Left colon (tissue), 2 donors: ENCODE data around the gene CD2. TPM values are rescaled to one million over a fixed set of nuclear protein-coding genes. Genes with fewer than 3 reads are reported as not detected.
A peak's percentile ranks its signal among the peaks of the same experiment; 100 is the strongest.
"Not testable (repeated sequence)": the region's sequence is repeated elsewhere in the genome, so short reads cannot be mapped to it uniquely, and the experiment has no call there.

Source experiments
- ATAC-seq: fragments of 200-7000 bp; cut with Tn5 transposase; one replicate; pipeline ENCODE4 v1.9.1; 2020; ENCODE audit warnings: mild to moderate bottlenecking, moderate library complexity
- DNase-seq, 2 donors: peaks; one replicate each; pipeline ENCODE4 v3.0.0-alpha.2; 2020
- intact Hi-C, 2 donors: fragments of 100-400 bp; cut with DNase I in 1 of 2; cut with micrococcal nuclease in 1 of 2; formaldehyde crosslinking; loops; one replicate each; pipeline versions ENCODE4 v1.11.2 to v1.14.0; 2022; cut with DNase I, micrococcal nuclease
- total RNA-seq, 2 donors: library from RNA; stranded (reverse); fragmentation: NEBNext Ultra II Directional; extraction: Animal tissue kit (Norgen Biotek cat#: 25700); gene quantifications; one replicate each; pipeline ENCODE4 v1.2.1, GENCODE V29; 2021
- donor health status: DM: no; HTN: no; CAD: no.
- donor health status: DM: yes; HTN: yes; CAD: no.

CD2 gene
- total RNA-seq, 2 donors from 2014 or later = 2.9 to 3.5 TPM

DNA sequence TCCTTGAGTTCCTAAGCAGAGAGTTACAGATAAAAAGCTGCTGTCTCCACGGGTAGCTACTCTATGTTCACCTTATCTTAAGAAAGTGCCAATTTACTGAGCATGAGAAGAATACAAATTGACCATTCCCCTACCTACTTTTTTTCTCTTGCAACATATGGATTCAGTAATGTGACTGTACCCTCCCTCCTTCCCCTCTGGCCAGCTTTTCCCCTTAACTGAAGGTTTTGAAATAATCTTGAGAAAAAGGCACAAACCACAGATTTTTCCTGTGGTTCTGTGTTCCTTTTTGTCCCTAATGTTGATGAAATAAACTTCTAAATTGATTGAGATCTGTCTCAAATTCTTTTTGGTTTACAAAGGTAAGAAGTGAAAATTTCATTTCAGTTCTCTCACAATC is 2.6 kb upstream of the CD2 start:
- no peak for DNase-seq
- no peak for ATAC-seq
- intact Hi-C loops = no loop called here

- ATAC-seq (no peak), DNase-seq (no peak)
- intact Hi-C loops = no loop called here
Observed at GRCh38 chr1:116753312-116753711, 918 bp upstream of the CD2 start.

- intact Hi-C loops = no loop called here
Observed at GRCh38 chr1:116755066-116755465, 836 bp downstream of the CD2 start.

DNA sequence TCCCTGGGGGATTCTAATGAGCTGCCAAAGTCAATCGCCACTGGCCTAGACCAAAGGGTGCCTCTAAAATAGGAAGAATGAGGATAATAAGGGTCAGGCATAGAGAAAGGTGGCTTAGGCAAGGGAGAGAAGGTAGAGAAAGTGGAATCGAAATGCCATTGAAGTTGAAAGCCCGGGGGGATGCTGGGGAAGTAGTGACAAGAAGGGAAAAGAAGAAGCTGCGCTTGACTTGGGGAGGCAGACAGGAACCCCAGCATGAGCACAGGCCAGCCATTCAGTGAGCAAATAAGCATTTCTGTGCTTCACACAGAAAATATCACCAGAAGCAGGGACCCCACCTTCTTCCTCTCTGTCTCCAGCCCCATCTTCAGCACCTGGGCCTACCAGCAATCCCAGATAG is 1.5 kb downstream of the CD2 start:
- ATAC-seq = no peak
- DNase-seq = no peak
- intact Hi-C loops = no loop called here

More at GRCh38 chr1:116755066-116755465, 836 bp downstream of the CD2 start:
- ATAC-seq (no peak), DNase-seq (no peak)

DNA sequence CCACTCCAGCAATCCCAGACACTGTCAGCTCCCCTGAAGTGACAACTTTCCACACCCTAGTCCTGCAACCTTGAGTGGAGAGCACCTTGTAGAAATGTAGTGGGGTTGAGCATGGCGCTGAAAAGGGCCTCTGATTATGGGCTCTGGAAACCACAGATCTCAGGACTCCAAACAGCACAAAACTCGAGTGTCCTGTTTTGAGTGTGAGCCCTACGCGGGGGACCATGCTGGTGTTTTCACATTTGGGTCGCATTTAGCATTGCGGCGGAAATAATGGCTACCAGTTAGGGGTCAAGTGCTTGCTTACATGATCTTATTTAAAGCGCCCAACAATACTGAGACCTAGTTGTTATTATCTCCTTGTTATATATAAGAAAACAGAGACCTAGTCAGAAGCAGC is 1.9 kb downstream of the CD2 start:
- ATAC-seq, intact Hi-C loops, DNase-seq: not testable (repeated sequence)

DNA sequence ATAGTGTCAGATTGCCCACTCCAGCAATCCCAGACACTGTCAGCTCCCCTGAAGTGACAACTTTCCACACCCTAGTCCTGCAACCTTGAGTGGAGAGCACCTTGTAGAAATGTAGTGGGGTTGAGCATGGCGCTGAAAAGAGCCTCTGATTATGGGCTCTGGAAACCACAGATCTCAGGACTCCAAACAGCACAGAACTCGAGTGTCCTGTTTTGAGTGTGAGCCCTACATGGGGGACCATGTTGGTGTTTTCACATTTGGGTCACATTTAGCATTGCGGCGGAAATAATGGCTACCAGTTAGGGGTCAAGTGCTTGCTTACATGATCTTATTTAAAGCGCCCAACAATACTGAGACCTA is 4.2 kb downstream of the CD2 start:
- DNase-seq, ATAC-seq, intact Hi-C loops: not testable (repeated sequence)

- intact Hi-C loops = no loop called here
- DNase-seq = no peak
- no peak for ATAC-seq
Observed at GRCh38 chr1:116759636-116760035, 5.4 kb downstream of the CD2 start.

GRCh38 chr1:116760487-116760886 is 6.3 kb downstream of the CD2 start:
- DNase-seq (no peak), ATAC-seq (no peak)
- intact Hi-C loops = no loop called here

GRCh38 chr1:116760996-116761665 is 6.9 kb downstream of the CD2 start:
- DNase-seq (no peak), ATAC-seq (no peak)
- intact Hi-C loops = no loop called here

GRCh38 chr1:116762281-116762680 is 8.1 kb downstream of the CD2 start:
- DNase-seq = no peak
- intact Hi-C loops = no loop called here
- ATAC-seq = no peak

DNA sequence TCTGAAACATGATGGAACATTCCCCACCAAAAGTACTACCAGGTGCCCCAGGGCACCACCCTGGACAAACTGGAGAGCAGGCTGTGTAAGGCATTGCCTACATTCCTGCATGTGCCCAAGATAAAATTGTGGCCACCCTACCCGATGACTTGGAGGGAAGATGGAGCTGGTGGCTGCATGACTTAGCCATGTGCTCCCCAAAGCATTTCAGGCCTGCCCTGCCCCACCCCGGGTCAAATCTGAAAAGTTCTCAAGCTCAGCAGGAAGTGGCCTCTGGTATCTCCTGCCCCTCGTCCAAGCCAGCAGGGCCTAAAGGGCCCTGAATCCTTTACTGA is 8.5 kb downstream of the CD2 start:
- DNase-seq (no peak), ATAC-seq (no peak)
- intact Hi-C loops = no loop called here

DNA sequence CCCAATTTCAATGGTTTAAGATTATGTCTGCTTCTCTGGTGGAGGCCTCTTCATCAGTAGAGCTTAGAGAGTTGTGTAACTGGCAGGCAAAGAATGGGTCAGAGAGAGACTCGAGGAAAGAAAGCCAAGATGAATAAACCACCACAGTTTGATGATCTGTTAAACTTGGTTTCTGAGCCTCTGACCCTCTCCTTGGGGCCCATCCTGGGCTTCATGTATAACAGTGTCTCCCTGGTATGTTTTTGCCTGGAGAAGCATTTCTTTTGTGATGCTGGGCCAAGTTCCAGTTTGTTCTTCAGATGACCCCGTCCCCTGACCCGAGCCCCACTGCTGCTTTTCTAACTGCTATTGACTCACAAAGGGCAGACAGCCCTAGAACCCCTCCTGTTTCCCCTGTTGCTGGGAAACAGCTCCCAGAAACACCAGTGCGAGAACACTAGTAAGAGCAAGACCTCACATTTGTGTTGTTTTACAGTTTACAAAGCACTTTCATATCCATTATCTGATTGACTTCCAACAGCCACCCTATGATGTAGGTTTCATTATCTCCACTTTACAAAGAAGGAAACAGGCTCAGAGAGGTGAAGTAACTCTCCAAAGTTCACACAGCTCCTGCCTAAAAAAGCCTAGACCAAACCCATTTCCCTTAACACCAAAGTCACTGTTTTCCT is 9.0 kb downstream of the CD2 start:
- DNase-seq = no peak
- no peak for ATAC-seq
- intact Hi-C loops = no loop called here

GRCh38 chr1:116763787-116764465 is 9.7 kb downstream of the CD2 start:
- DNase-seq = peak in 1 of 2 donors; percentile 50
- intact Hi-C loops = no loop called here

GRCh38 chr1:116764466-116764898 is 10.3 kb downstream of the CD2 start:
- ATAC-seq (no peak), DNase-seq (no peak)
- intact Hi-C loops = no loop called here

More at GRCh38 chr1:116763787-116764465, 9.7 kb downstream of the CD2 start:
- ATAC-seq = peak; percentile 74

- ATAC-seq = no peak
Observed at GRCh38 chr1:116764906-116765862, 11.0 kb downstream of the CD2 start.

DNA sequence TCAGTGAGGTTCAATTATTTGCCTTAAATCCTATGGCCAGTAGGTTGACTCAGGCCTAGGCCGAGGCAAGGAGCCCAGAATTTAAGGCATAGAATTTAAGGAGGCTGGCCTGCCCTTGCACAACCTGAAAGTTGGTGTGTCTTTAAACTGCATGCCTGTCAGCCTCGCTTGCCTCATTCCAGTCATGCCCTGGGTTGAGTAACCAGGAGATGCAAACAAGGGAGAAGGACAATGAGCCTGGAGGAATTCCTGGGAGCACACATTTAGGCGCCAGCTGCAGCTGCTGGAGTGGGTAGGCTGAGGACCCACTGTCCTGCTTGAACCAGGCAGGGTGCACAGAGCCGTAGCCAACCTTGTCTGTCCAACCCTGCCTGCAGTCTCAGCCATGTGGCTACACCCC is 11.7 kb downstream of the CD2 start:
- intact Hi-C loops = no loop called here
- DNase-seq (no peak), ATAC-seq (no peak)

More at GRCh38 chr1:116764906-116765862, 11.0 kb downstream of the CD2 start:
- intact Hi-C loops = no loop called here
- DNase-seq = no peak

DNA sequence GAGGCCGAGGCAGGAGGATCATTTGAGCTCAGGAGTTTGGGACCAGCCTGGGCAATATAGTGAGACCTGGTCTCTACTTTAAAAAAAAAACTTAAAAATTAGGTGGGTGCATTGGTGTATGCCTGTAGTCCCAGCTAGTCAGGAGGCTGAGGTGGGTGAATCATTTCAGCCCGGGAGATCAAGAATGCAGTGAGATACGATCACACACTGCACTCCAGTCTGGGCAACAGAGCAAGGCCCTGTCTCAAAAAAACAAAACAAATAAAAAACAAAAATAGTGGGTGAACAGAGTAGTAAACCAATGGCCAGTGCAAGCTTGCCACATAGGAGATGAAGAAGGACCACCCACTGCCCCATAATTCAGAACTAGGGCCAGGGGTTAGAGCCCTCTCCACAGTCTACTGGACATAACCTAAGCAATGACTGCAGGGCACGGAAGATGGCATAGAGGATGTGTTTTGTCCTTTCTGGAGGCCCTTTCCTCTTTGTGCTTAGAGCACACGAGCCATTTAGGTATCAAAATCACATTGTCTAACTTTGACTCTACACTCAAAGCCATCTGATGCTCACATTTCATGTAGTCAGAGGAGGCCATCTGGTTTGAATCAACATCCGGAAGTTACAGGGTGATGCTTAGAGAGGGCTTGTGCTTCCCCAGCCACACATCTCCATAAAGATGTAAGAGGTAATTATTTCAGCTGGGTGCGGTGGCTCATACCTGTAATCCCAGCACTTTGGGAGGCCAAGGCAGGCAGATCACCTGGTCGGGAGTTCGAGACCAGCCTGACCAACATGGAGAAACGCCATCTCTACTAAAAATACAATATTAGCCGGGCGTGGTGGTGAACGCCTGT is 12.6 kb downstream of the CD2 start:
- DNase-seq (no peak), ATAC-seq (no peak)
- intact Hi-C loops = no loop called here

- intact Hi-C loops = no loop called here
- ATAC-seq = no peak
- DNase-seq = no peak
Observed at GRCh38 chr1:116767782-116768382, 13.7 kb downstream of the CD2 start.
